Measurements from ENCODE around the gene SCD5.

- TF ChIP-seq POLR2A (IDR thresholded peaks at IDR 0.05; ENCODE audit: low read depth, low read length) (no peak), POLR2AphosphoS5 (IDR thresholded peaks at IDR 0.05; ENCODE audit: low read depth, low read length) (no peak)
Observed at GRCh38 chr4:82774711-82775171, 23.9 kb downstream of the SCD5 start.
